HG02938 (cell line): Measurements from ENCODE around the gene TGFBR2.
A peak's percentile ranks its signal among the peaks of the same experiment; 100 is the strongest.

Source experiments
- ATAC-seq: cut with Tn5 transposase; IDR thresholded peaks from one replicate; pipeline ENCODE4 v1.9.1; 2021; ENCODE audit warnings: mild to moderate bottlenecking, moderate library complexity; ENCODE audit not compliant: unreplicated experiment

The TGFBR2 gene

DNA sequence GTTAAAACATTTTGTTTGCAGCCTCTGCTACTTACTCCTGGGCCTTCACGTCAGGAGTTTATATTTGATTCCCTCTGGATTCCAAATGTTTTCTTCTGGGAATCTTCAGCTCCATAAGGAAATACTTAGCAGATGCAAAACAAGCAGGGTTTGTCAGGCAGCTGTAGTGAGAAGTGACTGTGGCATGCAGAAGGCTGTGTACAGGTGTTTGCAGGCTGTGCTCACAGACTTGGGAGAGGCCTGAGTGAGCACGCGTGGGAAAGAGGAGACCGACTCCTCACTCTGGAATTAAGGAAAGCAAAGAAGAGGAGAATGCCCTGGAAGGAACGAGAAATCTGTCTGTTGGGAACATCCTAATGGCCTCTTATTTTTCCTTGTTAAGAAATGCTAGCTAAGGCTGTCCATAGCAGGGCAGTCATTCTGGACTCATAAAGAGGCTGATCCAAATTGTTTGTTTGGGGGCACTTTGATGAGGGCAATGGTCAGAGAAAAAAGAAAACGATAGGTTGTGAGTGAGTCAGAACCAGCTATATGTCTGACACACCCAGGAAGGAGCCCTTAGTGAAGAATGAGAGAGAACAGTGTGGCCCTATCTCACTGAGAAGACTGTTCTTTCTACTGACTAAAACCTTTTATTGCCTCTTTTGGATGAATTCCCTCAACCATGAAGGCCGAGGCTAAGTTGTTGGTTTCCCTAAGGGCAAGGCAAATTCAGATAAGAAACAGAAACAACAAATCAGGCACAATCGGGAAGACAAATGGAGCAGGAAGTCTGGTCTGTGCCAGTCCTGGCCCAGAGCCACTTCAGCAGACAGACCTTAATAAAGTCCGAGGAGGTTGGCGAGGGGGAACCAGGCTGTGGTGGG lies 82.6 kb downstream of the TGFBR2 start:
- ATAC-seq: peak; percentile 46

DNA sequence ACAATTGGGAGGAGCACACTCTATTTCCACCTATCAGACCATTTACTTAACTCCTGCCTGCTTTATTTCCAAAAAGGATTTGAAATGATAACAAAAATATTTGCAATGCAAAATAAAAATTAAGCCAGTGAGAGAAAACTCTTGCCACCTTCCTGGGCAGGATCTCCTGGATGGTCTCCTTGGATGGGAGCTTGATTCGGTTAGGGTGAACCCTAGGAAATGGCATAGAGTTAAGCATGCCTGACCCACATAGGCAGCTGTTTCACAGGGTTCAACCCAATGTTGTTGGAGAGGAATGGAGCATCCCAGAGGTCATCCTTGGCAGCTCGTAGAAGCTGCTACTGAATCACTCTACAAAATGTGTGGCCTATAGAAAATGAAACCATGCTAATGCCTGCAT lies 83.8 kb downstream of the TGFBR2 start:
- no peak for ATAC-seq

DNA sequence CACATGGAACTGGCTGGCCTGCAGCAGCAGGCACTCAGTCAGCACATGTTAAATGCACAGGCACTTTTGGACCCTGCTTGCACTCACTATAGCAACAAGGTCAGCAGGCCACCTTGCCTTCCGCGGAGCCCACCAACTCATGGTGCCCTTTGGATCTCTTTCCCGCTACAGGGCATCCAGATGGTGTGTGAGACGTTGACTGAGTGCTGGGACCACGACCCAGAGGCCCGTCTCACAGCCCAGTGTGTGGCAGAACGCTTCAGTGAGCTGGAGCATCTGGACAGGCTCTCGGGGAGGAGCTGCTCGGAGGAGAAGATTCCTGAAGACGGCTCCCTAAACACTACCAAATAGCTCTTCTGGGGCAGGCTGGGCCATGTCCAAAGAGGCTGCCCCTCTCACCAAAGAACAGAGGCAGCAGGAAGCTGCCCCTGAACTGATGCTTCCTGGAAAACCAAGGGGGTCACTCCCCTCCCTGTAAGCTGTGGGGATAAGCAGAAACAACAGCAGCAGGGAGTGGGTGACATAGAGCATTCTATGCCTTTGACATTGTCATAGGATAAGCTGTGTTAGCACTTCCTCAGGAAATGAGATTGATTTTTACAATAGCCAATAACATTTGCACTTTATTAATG lies 85.0 kb downstream of the TGFBR2 start:
- ATAC-seq: no peak

DNA sequence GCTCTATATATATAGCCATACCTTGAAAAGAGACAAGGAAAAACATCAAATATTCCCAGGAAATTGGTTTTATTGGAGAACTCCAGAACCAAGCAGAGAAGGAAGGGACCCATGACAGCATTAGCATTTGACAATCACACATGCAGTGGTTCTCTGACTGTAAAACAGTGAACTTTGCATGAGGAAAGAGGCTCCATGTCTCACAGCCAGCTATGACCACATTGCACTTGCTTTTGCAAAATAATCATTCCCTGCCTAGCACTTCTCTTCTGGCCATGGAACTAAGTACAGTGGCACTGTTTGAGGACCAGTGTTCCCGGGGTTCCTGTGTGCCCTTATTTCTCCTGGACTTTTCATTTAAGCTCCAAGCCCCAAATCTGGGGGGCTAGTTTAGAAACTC lies 85.5 kb downstream of the TGFBR2 start:
- ATAC-seq: no peak

DNA sequence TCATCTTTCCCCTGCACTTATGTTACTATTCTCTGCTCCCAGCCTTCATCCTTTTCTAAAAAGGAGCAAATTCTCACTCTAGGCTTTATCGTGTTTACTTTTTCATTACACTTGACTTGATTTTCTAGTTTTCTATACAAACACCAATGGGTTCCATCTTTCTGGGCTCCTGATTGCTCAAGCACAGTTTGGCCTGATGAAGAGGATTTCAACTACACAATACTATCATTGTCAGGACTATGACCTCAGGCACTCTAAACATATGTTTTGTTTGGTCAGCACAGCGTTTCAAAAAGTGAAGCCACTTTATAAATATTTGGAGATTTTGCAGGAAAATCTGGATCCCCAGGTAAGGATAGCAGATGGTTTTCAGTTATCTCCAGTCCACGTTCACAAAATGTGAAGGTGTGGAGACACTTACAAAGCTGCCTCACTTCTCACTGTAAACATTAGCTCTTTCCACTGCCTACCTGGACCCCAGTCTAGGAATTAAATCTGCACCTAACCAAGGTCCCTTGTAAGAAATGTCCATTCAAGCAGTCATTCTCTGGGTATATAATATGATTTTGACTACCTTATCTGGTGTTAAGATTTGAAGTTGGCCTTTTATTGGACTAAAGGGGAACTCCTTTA lies 86.2 kb downstream of the TGFBR2 start:
- no peak for ATAC-seq

DNA sequence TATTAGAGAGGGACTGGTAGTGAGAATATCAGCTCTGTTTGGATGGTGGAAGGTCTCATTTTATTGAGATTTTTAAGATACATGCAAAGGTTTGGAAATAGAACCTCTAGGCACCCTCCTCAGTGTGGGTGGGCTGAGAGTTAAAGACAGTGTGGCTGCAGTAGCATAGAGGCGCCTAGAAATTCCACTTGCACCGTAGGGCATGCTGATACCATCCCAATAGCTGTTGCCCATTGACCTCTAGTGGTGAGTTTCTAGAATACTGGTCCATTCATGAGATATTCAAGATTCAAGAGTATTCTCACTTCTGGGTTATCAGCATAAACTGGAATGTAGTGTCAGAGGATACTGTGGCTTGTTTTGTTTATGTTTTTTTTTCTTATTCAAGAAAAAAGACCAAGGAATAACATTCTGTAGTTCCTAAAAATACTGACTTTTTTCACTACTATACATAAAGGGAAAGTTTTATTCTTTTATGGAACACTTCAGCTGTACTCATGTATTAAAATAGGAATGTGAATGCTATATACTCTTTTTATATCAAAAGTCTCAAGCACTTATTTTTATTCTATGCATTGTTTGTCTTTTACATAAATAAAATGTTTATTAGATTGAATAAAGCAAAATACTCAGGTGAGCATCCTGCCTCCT lies 87.2 kb downstream of the TGFBR2 start:
- peak; percentile 88 for ATAC-seq

DNA sequence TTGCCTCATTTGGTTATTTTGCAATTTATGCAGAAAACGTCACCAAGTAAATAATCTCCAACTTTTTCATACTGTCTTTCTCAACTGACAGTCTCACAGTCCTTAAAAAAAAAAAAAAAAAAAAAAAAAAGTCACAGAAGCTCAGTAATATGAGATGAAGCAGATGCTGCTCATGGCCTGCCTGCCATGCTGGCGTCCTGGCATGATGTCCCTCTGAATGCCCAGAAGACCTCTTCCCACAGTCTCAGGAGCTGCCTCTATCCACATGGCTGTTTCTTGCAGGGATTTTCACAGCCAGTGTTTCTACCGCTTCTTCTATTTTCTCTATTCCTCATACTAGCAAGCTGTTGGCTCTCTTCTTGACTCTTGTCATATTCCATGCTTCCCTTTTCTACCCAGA lies 87.7 kb downstream of the TGFBR2 start:
- ATAC-seq: no peak

DNA sequence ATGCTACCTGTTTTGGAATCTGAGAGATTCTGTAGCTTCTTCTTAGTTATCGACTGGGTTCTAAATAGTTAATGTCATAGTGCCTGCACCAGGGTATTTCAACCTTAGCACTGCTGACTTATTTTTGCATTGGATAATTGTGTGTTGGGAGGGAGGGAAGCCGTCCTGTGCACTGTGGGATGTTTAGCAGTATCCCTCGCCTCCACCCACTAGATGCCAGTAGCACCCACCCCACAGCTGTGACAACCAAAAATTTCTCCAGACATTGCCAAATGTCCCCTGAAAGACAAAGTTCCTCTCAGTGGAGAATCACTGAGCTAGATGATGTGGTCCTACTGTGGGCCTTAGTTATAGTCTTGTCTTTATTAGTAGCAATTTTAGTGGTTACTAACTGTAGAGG lies 88.3 kb downstream of the TGFBR2 start:
- no peak for ATAC-seq

DNA sequence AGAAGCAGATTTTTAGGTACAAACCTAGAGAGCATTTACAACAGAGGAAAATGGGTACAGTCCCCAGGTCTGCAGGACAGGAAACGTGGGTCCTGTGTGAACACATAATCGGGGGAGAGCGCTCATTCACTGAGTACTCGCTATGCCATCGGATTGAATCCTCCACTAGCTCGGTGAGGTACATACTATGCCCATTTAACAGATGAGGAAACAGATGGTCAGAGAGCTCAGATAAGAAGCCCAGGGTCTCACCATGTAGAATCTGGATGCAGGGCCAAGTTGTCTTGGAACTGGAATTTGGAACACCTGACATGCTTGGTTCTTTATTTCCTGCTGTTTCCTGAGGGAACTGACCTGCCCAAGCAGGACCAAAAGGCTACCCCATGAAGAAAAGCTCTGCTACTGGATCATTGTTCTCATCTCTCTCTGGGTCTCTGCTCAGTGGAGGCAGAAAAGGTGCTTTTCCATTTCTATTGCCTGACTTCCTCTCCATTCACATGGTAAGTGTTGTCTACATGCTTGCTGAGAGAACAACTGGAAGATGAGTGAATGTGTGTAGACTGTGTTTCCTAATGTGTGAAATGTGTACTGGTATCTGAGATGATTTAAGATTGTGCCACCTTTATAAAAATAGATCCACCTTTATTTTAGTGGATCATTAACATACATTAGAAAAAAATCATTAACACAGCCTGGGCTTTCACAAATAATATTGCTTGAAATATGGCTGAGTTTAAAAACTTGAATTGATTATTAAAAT lies 89.1 kb downstream of the TGFBR2 start:
- no peak for ATAC-seq

DNA sequence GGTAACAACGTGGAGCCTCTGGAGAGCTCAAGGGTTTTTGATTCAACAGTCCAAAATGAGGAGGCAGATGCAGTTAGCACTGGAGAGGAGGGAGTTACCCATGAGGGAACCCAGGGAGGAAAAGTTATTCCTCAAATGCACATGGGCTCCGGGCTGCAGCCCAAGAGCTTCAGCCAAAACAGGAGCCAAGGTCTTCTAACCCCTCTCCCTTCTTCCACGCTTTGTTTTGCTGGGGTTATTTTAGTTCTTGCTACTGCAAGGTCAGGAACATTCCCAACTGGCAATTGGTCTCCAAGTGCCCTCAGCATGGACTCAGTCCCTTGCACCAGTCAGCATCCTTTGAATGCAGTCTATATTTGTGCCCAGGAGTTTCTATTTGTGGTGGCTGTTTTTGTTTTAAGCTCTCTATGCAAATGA lies 90.0 kb downstream of the TGFBR2 start:
- ATAC-seq: no peak

DNA sequence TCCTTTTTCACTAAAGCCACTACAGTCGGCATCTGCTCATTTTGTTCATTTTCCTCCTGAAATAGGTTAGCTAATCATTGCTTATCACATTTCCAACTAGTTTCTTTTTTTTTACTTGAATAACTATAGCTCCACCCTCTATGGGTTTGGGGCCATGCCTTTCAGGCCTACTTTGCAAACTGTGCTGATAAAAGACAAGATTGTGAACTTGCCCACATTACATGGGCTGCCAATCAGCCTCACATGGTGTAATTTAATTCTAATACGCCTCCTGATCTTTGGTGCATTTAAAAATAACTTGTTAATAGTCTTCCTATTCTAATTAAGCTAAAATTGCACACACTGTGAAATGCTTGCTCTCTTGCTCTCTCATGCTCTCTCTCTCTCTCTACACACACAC lies 90.5 kb downstream of the TGFBR2 start:
- no peak for ATAC-seq

DNA sequence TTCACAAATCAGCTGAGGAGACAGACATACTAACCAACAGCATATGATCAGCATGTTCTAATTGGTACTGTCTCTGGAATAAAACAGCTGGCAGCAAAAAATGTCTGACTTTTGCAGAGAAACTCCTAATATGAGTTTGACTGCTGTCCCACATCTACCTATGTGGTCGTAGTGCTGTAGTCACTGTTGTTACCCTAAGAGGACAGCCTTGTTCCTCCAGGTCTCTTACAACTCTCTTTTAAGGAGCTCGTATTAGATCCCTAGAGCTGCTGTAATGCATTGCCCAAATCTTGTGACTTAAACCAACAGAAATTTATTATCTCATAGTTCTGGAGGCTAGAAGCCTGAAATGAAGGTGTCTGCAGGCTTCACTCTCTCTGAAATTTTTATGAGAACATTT lies 92.1 kb downstream of the TGFBR2 start:
- ATAC-seq: no peak

DNA sequence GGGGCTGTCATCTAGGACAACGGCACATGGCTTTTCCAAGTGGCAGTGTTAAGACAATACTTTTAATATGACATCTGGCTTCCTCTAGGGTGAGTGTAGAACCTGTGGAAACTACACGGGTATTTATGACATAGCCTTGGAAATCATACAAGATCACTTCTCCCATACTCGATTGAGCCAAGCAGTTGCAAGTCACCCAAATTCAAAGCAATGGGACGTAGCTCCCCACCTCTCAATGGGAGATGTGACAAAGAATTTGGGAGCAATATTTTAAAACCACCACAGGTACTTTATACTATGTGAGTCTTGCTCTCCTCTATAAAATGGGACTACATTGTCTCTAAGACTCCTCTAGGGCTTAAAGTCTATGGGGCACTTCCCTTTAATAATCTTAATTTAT lies 93.5 kb downstream of the TGFBR2 start:
- ATAC-seq: no peak

DNA sequence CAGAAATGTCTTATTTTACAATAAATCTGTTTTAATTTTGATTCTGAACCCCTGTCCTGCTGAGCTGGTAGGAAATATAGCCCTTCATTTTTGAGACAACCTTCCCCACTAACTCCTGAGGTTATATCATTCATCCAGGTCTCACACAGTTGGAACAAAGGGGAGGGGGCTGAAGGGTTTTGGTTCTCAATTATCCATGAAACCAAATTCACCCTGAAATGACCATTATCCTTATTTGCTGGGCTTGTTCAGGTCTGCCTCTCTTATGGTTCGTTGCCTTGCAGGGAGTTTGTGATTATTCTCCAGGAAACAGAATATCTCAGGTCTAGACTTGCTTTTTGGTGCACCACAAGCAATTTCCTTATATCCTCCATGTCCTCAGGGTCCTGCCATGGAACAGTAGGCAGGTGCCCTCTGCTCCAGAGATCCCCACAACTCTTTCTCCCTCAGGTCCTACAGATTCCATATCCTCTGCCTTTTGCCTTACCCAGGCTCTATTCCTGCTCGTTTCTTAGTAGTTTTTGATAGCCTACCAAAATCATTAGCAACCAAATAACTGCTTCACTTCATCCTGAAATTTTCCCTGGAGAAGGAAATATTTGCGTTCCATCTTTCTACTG lies 94.4 kb downstream of the TGFBR2 start:
- ATAC-seq: no peak

DNA sequence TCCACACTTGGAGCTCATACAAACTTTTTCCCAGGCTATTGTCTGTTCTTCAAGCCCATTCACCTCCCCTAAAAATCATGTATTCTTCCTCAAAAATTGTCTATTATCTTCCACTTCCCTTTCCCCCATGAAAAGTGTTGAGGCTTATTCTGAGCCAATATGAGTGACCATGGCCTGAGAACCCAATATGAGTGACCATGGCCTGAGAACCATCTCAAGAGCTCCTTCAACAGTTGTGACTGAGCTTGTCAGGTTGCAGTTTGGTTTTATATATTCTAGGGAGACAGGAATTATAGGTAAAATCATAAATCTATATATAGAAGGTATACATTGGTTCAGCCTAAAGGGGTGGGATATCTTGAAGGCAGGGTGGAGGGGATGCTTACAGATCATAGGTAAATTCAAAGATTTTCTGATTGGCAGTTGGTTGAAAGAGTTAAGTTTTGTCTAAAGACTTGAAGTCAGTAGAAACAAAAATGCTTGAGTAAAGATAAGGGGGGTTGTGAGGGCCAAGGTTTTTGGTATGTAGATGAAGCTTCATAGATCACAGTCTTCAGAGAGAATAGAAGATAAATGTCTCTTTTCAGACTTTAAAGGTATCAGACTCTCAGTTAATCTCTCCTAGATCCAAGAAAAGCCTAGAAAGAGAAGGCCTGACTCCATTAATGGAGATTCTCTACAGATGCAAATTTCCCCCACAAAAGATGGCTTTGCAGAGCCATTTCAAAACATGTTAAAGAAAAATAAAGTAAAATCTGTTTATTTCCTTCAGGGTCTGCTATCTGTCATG lies 95.8 kb downstream of the TGFBR2 start:
- no peak for ATAC-seq

DNA sequence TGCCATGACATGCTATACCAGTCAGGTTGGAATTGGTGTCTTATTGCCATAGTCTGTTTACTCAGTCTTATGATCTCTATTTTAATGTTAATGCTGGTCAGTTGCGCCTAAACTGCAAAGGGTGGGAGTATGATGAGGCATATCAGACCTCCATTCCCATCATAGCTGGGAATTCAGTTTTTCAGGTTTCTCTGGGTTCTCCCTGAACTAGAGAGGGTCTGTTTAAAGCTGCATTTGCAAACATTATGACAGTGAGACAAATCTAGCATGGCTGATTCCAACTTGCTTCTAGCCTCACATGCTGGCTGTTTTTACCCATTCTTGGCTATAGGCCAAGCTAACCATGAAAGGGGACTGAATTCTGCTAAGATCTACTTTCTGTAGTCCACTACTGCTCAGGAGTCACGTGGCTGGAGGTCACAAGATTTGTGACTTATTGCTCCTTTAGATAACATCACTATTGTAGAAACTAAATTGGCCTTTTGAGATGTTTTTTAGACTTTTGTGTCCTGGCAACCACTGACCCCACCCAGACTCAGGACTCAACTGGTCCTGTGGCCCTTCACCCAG lies 96.5 kb downstream of the TGFBR2 start:
- no peak for ATAC-seq

DNA sequence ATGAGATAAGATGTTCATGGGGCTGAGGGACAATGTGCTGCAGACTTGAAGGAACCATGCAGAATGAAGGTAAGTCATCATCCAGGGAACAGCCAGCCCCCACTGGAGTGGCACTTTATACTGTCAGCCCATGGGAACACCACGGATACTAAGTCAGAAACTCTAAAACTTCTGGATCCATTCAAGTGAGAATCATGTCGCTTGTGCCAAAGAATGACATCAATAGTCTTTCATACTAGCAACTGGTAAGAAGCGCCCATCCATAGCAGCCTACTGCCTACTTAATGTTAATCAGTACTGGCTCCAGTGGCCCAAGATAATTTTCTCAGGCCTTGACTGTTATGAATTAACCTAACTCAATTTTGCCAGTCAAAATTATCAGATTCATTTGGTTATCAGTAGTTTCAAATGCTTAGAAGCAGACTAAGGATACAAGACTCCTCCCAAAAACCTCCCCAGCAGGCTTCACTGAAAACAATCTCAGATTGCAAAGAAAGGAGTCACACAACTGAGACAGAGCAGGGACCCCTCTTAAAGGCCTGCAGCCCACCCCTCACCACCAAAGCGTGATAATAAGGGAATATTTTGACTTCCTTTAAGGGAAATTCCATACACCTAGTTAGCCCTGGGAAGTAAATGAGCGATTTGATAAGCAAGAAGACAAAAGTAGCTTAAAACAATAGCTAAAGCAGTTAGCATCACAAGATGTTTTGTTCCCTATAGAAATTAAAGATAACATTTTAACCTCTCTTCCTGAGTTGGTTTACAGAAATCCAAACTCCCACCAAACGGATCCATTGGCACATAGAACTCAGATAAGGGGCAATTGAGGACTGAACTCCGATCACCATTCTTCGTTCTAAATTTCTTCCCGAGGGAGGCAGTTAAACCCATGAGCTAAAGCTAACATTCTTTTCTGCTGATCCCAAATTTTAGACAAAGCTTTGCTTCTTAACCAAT lies 98.8 kb downstream of the TGFBR2 start:
- ATAC-seq: no peak

DNA sequence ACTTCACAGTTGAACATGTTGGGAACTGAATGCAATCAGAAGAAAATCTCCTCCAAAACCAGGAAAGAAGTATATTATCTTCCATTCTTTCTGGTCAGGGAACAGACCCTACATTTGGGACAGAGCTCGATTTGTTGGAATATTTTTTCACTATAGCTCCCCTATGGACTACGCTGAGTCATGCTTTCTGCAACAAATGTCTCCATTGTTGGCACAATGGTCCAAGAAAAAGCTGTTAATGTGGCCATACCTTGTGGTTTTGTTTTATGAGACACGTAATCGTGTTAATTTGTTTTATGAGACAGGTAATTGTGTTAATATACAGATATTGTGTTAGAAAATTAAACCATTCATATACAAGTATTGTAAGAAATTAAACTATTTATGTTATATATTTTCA lies 101.4 kb downstream of the TGFBR2 start:
- ATAC-seq: no peak
